T-helper 17 cell (primary cell): Measurements from ENCODE around the gene ACOD1. TPM values are rescaled to one million over a fixed set of nuclear protein-coding genes. Genes with fewer than 3 reads are reported as not detected.
A peak's percentile ranks its signal among the peaks of the same experiment; 100 is the strongest.
"Not testable (repeated sequence)": the region's sequence is repeated elsewhere in the genome, so short reads cannot be mapped to it uniquely, and the experiment has no call there.

Source experiments
- ATAC-seq: fragments of 150-1000 bp; cut with Tn5 transposase; 2 replicates; pipeline ENCODE4 v1.10.0; 2021; ENCODE audit warnings: mild to moderate bottlenecking, moderate library complexity
- DNase-seq, 3 donors: peaks; one replicate each; pipeline versions ENCODE4 v3.0.0 to v3.0.0-alpha.2; 2020 to 2021
- H3K9me3 ChIP-seq: one replicate; pipeline ENCODE4 v1.7.0; 2013; ENCODE audit warnings: low read length, mild to moderate bottlenecking; ENCODE audit not compliant: control insufficient read depth, poor library complexity, severe bottlenecking
- H3K27ac Mint-ChIP-seq: one replicate; pipeline ENCODE4 v1.8.0; 2022; ENCODE audit warnings: mild to moderate bottlenecking, moderate library complexity, mixed read lengths
- H3K27me3 Mint-ChIP-seq: one replicate; pipeline ENCODE4 v1.8.0; 2022; ENCODE audit warnings: mixed read lengths
- H3K36me3 Mint-ChIP-seq: one replicate; pipeline ENCODE4 v1.8.0; 2022; ENCODE audit warnings: low read depth, mixed read lengths
- H3K4me1 Mint-ChIP-seq: one replicate; pipeline ENCODE4 v1.8.0; 2022; ENCODE audit warnings: mild to moderate bottlenecking, mixed read lengths
- H3K4me3 Mint-ChIP-seq: one replicate; pipeline ENCODE4 v1.8.0; 2022; ENCODE audit warnings: mild to moderate bottlenecking, moderate library complexity, mixed read lengths
- total RNA-seq, 4 donors: library from RNA in 2 of 4; stranded (reverse) in 2 of 4; gene quantifications; one replicate each; pipeline ENCODE4 v1.2.3 and lab custom pipeline; 2022 to 2026

Gene ACOD1
- total RNA-seq, 2 donors from 2014 or later, result not detected

DNA sequence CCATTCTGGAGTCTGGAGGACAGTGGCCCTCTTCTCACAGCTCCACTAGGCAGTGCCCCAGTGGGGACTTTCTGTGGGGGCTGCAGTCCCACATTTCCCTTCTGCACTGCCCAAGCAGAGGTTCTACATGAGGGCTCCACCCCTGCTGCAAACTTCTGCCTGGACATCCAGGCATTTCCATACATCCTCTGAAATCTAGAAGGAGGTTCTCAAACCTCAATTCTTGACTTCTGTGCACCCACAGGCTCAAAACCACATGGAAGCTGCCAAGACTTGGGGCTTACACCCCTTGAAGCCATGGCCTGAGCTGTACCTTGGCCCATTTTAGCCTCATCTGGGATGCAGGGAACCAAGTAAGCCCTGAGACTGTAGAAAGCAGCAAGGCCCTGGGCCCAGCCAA is 11.4 kb downstream of the ACOD1 start:
- H3K36me3 Mint-ChIP-seq, H3K27me3 Mint-ChIP-seq, H3K27ac Mint-ChIP-seq, DNase-seq, H3K9me3 ChIP-seq, ATAC-seq, H3K4me1 Mint-ChIP-seq, H3K4me3 Mint-ChIP-seq: not testable (repeated sequence)

- no peak overlapping the region for H3K4me3 Mint-ChIP-seq
- no peak for ATAC-seq
- peaks cover 41% of the 10 kb centered on the region for H3K27me3 Mint-ChIP-seq
- H3K9me3 ChIP-seq, result no peaks in the 10 kb centered on the region
- no peak for DNase-seq
- peaks cover 4% of the 10 kb centered on the region for H3K4me1 Mint-ChIP-seq
- H3K36me3 Mint-ChIP-seq, result peaks cover 4% of the 10 kb centered on the region
- no peak overlapping the region for H3K27ac Mint-ChIP-seq
Observed at GRCh38 chr13:76965759-76966421, 17.6 kb downstream of the ACOD1 start.

DNA sequence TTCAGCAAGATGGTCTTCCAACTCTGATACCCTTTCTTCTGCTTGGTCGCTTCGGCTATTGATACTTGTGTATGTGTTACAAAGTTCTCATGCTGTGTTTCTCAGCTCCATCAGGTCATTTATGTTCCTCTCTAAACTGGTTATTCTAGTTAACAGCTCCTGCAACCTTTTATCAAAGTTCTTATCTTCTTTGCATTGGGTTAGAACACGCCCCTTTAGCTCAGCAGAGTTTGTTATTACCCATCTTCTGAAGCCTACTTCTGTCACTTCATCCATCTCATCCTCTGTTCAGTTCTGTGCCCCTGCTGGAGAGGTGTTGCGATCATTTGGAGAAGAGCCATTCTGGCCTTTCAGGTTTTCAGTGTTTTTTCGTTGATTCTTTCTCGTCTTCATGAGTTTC is 18.7 kb downstream of the ACOD1 start:
- no peaks in the 10 kb centered on the region for H3K9me3 ChIP-seq
- peaks cover 7% of the 10 kb centered on the region for H3K4me1 Mint-ChIP-seq
- peaks cover 4% of the 10 kb centered on the region for H3K36me3 Mint-ChIP-seq
- DNase-seq (no peak), ATAC-seq (no peak)
- H3K4me3 Mint-ChIP-seq, result no peak overlapping the region
- no peak overlapping the region for H3K27ac Mint-ChIP-seq
- peaks cover 48% of the 10 kb centered on the region for H3K27me3 Mint-ChIP-seq

- DNase-seq, result no peak
- ATAC-seq, result no peak
- no peak overlapping the region for H3K4me3 Mint-ChIP-seq
- H3K9me3 ChIP-seq, result no peaks in the 10 kb centered on the region
- H3K36me3 Mint-ChIP-seq, result peaks cover 2% of the 10 kb centered on the region
- no peak overlapping the region for H3K27ac Mint-ChIP-seq
- H3K27me3 Mint-ChIP-seq, result peaks cover 57% of the 10 kb centered on the region
- H3K4me1 Mint-ChIP-seq, result peaks cover 12% of the 10 kb centered on the region
Observed at GRCh38 chr13:76968041-76968440, 19.7 kb downstream of the ACOD1 start.

DNA sequence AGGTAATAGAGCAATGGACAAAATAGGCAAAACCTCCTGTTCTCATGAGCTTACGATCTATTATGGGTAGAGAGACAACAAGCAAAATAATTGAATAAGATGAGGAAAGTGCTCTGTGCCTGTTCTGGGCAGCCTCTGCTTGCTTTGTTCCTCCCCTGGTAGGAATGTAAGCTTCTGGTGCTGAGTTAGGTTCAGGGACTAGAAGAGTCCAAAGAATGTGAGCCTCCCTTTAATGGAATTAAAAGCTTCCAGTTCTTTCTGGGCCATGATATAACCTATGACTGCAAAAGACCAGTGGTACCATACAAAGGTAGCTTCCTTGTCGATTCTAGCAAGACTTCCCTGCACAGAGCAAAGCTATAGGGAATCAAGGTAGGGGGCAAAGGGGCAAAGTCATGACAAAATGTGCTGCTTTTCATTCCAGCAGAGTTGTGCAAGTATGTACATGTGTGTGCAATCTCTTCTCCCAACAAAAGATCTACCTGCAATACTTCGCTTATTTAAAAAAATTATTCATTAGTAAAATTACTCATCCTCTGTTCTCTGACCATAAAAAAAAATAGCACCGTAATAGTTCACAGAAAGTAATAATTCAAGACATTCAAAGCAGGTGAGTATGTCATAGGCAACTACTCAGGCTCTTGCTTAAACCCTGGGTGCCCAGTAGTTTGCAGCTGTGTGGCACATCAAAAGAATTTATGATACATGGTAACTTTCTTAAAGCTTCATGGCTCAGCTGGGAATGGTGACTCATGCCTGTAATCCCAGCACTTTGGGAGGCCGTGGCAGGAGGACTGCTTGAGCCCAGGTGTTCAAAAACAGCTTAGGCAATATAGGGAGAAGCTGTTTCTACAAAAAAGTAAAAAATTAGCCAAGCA is 21.4 kb downstream of the ACOD1 start:
- ATAC-seq, result no peak

DNA sequence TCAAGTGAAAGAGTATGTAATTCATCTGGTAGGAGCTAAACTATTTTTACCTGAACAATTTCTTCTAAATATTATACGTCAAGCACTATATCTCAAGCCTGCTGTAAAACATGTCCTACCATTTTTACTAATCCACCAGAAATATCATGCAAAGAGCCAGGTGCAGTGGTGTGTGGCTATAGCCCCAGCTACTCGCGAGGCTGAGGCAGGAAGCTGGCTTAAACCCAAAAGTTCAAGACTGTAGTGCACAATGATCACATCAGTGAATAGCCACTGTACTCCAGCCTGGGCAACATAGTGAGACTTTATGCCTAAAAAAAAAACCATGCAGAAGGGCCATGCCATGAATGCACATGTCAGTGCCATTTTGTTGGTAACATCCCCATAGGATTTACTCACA is 22.9 kb downstream of the ACOD1 start:
- no peak overlapping the region for H3K27ac Mint-ChIP-seq
- no peak overlapping the region for H3K4me3 Mint-ChIP-seq
- H3K9me3 ChIP-seq, result no peaks in the 10 kb centered on the region
- ATAC-seq (no peak), DNase-seq (no peak)
- H3K27me3 Mint-ChIP-seq, result peaks cover 71% of the 10 kb centered on the region
- H3K4me1 Mint-ChIP-seq, result peaks cover 12% of the 10 kb centered on the region
- H3K36me3 Mint-ChIP-seq, result peaks cover 2% of the 10 kb centered on the region

More for the DNA sequence above, 21.4 kb downstream of the ACOD1 start:
- H3K4me1 Mint-ChIP-seq, result peaks cover 12% of the 10 kb centered on the region
- H3K9me3 ChIP-seq, result no peaks in the 10 kb centered on the region
- peaks cover 2% of the 10 kb centered on the region for H3K36me3 Mint-ChIP-seq
- peaks cover 69% of the 10 kb centered on the region for H3K27me3 Mint-ChIP-seq
- DNase-seq, result no peak
- no peak overlapping the region for H3K27ac Mint-ChIP-seq
- H3K4me3 Mint-ChIP-seq, result no peak overlapping the region

DNA sequence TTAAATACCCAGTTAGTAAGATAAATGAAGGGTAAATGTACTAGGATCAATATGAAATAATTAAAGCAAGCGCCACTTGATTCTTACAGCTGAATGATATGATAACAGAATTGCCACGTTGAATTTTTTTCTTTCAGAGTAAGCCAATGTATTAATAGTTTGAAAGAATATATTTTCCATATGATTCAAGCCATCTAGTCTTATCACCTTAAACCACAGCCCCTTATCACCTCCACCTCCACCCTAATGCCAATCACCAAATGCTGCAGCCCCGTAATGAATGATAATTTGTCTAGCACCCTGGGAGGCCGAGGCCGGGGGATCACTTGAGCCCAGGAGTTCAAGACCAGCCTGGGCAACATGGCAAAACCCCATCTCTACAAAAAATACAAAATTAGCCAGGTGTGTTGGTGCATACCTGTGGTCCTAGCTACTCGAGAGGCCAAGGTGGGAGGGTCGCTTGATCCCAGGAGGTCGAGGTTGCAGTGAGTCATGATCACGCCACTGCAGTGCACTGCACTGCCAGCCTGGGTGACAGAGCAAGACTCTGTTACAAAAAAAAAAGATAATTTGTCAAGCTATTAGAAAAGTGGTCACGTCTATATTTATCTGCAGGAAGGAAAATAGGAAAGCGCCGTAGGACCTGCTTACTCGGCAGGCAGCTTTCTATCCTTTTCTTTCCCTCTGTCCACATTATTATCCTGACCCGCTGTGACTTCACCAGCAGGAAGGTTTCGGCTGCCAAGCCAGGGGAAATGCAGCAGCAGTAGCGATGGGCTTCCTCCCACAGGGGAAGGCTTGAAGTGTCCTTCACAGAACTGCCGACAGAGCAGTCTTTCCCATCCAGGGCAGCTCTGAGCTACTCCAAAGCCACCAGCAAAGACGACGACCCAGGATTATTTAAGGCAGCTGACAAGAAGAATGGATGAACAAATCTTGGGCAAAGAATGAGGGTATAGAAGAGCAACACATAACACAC is 23.8 kb downstream of the ACOD1 start:
- no peak overlapping the region for H3K4me3 Mint-ChIP-seq
- no peak for ATAC-seq
- H3K27ac Mint-ChIP-seq, result no peak overlapping the region
- no peaks in the 10 kb centered on the region for H3K9me3 ChIP-seq
- H3K36me3 Mint-ChIP-seq, result peaks cover 2% of the 10 kb centered on the region
- H3K4me1 Mint-ChIP-seq, result peaks cover 11% of the 10 kb centered on the region
- no peak for DNase-seq
- H3K27me3 Mint-ChIP-seq, result peaks cover 68% of the 10 kb centered on the region

- DNase-seq (no peak), ATAC-seq (no peak)
- Mint-ChIP-seq H3K27me3 (peaks cover 57% of the 10 kb centered on the region), H3K27ac (no peak overlapping the region), H3K4me1 (peaks cover 14% of the 10 kb centered on the region), H3K36me3 (peaks cover 2% of the 10 kb centered on the region), H3K4me3 (no peak overlapping the region)
- H3K9me3 ChIP-seq, result no peaks in the 10 kb centered on the region
Observed at GRCh38 chr13:76973920-76974617, 25.8 kb downstream of the ACOD1 start.

DNA sequence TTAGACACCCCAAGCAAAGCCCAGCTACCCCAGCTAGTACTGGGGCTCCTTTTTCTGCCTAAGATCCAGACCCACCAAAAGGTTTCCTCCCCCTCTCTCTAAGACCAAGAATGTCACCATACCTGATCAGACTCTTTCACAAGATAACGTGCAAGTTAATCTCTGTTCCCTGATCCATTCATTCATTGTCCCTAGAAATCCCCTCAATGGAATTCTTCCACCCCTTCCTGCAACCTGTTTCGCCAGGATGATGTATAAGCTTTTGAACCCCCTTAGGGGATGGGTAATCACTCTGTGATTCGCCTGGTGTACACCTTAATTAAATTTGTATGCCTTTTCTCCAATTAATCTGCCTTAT is 26.3 kb downstream of the ACOD1 start:
- H3K36me3 Mint-ChIP-seq, result peaks cover 2% of the 10 kb centered on the region
- no peak for ATAC-seq
- H3K27me3 Mint-ChIP-seq, result peaks cover 53% of the 10 kb centered on the region
- H3K4me3 Mint-ChIP-seq, result no peak overlapping the region
- H3K4me1 Mint-ChIP-seq, result peaks cover 14% of the 10 kb centered on the region
- no peak overlapping the region for H3K27ac Mint-ChIP-seq
- no peak for DNase-seq
- H3K9me3 ChIP-seq, result no peaks in the 10 kb centered on the region

GRCh38 chr13:76975863-76976262 is 27.6 kb downstream of the ACOD1 start:
- Mint-ChIP-seq H3K36me3 (peaks cover 2% of the 10 kb centered on the region), H3K27ac (no peak overlapping the region), H3K4me1 (peaks cover 17% of the 10 kb centered on the region), H3K27me3 (peaks cover 41% of the 10 kb centered on the region), H3K4me3 (no peak overlapping the region)
- no peaks in the 10 kb centered on the region for H3K9me3 ChIP-seq
- ATAC-seq (no peak), DNase-seq (no peak)

GRCh38 chr13:76976490-76976889 is 28.2 kb downstream of the ACOD1 start:
- Mint-ChIP-seq H3K27ac (no peak overlapping the region), H3K36me3 (peaks cover 2% of the 10 kb centered on the region), H3K27me3 (peaks cover 45% of the 10 kb centered on the region), H3K4me3 (no peak overlapping the region), H3K4me1 (peaks cover 17% of the 10 kb centered on the region)
- ATAC-seq (peak; percentile 63), DNase-seq (no peak)
- H3K9me3 ChIP-seq, result no peaks in the 10 kb centered on the region

DNA sequence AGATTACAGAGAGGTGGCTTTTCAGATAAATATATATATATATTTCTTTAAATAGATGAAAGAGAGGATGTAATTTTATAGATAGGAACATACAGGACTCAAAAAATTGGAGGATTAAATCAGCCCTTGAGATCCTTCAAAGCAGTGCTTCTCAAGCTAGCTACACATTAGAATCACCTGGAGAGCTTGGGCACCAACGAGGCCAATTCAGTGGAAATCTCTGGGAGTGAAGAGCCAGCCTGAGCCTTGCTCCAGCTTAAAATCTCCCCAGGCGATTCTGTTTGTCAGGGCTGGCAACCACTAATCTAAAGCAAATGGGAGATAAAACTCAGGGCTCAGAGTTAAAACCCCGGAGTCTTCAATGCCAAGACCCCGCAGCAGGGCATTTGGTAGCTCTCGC is 28.6 kb downstream of the ACOD1 start:
- no peak for ATAC-seq
- H3K4me3 Mint-ChIP-seq, result no peak overlapping the region
- H3K27me3 Mint-ChIP-seq, result peaks cover 45% of the 10 kb centered on the region
- DNase-seq, result no peak
- H3K36me3 Mint-ChIP-seq, result peaks cover 2% of the 10 kb centered on the region
- H3K9me3 ChIP-seq, result no peaks in the 10 kb centered on the region
- peaks cover 15% of the 10 kb centered on the region for H3K4me1 Mint-ChIP-seq
- H3K27ac Mint-ChIP-seq, result no peak overlapping the region
